DMS114 treated with DMSO at 0.1 percent for 48 hours (cell line): ENCODE data around the gene FAM76B.
"Not testable (repeated sequence)": the region's sequence is repeated elsewhere in the genome, so short reads cannot be mapped to it uniquely, and the experiment has no call there.

ENCODE experiments used
- DNase-seq: peaks from one replicate; lab custom pipeline; 2025; ENCODE audit not compliant: unreplicated experiment; lab: John Stamatoyannopoulos, UW

The FAM76B gene

GRCh38 chr11:95789506-95790122, at the start of gene FAM76B:
FAM76B (minus strand) TSS chr11:95789782; CDS start chr11:95789478, 304 bp downstream.
- peak; percentile 90 for DNase-seq

- DNase-seq, result peak; percentile 21
Measured at GRCh38 chr11:95835768-95836488, 46.3 kb upstream of the FAM76B start.

- no peak for DNase-seq
Measured at GRCh38 chr11:95835351-95835750, 45.8 kb upstream of the FAM76B start.

GRCh38 chr11:95833378-95833777, 43.8 kb upstream of the FAM76B start:
- DNase-seq, result no peak

GRCh38 chr11:95832763-95833162, 43.2 kb upstream of the FAM76B start:
- no peak for DNase-seq

GRCh38 chr11:95831198-95831883, 41.8 kb upstream of the FAM76B start:
- no peak for DNase-seq

GRCh38 chr11:95829580-95830259, 40.1 kb upstream of the FAM76B start:
- DNase-seq, result no peak

- DNase-seq, result no peak
Measured at GRCh38 chr11:95827696-95828095, 38.1 kb upstream of the FAM76B start.

- no peak for DNase-seq
Measured at GRCh38 chr11:95821640-95822039, 32.1 kb upstream of the FAM76B start.

GRCh38 chr11:95816037-95816436, 26.5 kb upstream of the FAM76B start:
- DNase-seq, result no peak

- DNase-seq, result not testable (repeated sequence)
Measured at GRCh38 chr11:95811052-95811451, 21.5 kb upstream of the FAM76B start.

- not testable (repeated sequence) for DNase-seq
Measured at GRCh38 chr11:95806464-95806863, 16.9 kb upstream of the FAM76B start.

GRCh38 chr11:95805869-95806268, 16.3 kb upstream of the FAM76B start:
- DNase-seq, result no peak

GRCh38 chr11:95803973-95804372, 14.4 kb upstream of the FAM76B start:
- DNase-seq, result no peak

GRCh38 chr11:95802806-95803205, 13.2 kb upstream of the FAM76B start:
- DNase-seq, result no peak

GRCh38 chr11:95800438-95800837, 10.9 kb upstream of the FAM76B start:
- DNase-seq, result no peak

- DNase-seq, result no peak
Measured at GRCh38 chr11:95799546-95799945, 10.0 kb upstream of the FAM76B start.

- no peak for DNase-seq
Measured at GRCh38 chr11:95796501-95796900, 6.9 kb upstream of the FAM76B start.

GRCh38 chr11:95795627-95796295, 6.2 kb upstream of the FAM76B start:
- DNase-seq, result no peak

GRCh38 chr11:95794086-95794485, 4.5 kb upstream of the FAM76B start:
- no peak for DNase-seq

- DNase-seq, result no peak
Measured at GRCh38 chr11:95793116-95793515, 3.5 kb upstream of the FAM76B start.
